Hindlimb muscle (tissue), 1 donor: ENCODE measurements around the gene PCGF5. TPM values are rescaled to one million over a fixed set of nuclear protein-coding genes. Genes with fewer than 3 reads are reported as not detected.

ENCODE experiments used
- polyA plus RNA-seq: library from polyadenylated mRNA; unstranded; fragments of 120-200 nt; gene quantifications from one replicate; pipeline ENCODE4 v1.2.1, GENCODE V29; 2013; ENCODE audit not compliant: insufficient read length

The PCGF5 gene
- polyA plus RNA-seq, 1 donor = 15.6 TPM

Other genes with a start within 250 kb of the PCGF5 start
- gene HECTD2, start 189.7 kb downstream of the PCGF5 start, polyA plus RNA-seq = 14.1 TPM